Skin epidermis (tissue), 12 donors: ENCODE measurements around the gene LILRB4.
"Not testable (repeated sequence)": the region's sequence is repeated elsewhere in the genome, so short reads cannot be mapped to it uniquely, and the experiment has no call there.

Experiments used
- H3K27ac ChIP-seq, 21 experiments: fragments of 200-600 bp; sonication (generic) in 11 of 21; one replicate each; pipeline ENCODE4 v1.5.0; 2020; ENCODE audit warnings: mild to moderate bottlenecking in 3 of 21, inconsistent platforms in 2 of 21, moderate library complexity in 2 of 21
- H3K4me3 ChIP-seq, 7 experiments: fragments of 200-600 bp; sonication (generic) in 2 of 7; one replicate each; pipeline ENCODE4 v1.5.0; 2020; ENCODE audit warnings: inconsistent platforms in 2 of 7, mild to moderate bottlenecking in 2 of 7, moderate library complexity in 1 of 7

LILRB4 gene

DNA sequence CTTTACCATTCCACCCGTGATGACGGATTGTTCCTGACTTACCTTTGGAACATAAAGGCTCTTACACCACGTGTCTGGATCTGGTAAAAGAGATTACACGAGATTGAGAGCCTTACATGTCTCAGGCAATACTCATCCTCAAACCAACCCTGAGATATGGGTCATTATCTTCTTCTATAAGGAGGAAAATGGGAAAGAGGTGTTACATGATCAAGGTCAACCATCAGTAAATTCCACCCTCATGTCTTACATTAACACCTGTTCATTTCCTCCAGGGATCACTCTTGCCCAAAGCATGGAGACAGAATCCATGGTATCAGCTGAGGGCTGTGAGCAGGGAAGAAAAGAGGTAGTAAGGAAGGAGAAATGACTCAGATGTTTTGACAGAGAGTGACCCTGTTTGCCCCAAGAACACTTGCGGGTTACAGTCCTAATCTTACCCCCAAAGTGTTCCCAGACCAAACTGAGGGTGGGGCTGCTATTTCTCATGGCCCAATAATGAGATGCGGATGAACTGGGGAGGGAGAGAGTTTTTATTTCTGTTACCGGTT is 19.6 kb downstream of the LILRB4 start:
- no peak overlapping the region for H3K4me3 ChIP-seq
- H3K27ac ChIP-seq: no peak overlapping the region

DNA sequence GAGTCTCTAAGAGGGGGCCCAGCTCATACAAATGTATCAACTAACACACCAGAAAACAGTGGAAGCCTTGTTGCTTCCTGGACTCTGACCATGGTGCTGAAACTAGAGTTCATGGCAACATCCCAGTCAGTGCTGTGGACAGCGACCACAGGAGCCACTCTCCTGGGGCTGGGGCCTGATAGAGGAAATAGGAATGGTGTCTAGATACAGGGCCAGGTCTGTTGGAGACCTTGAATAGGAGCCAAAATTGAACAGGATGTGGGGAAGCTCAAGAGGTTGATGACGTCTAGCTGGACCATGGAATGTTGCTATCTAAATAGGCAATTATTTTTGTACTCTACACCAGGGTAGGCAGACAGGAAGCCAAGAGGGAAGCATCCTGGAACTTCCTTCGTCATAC is 21.7 kb downstream of the LILRB4 start:
- Histone ChIP-seq H3K27ac (no peak overlapping the region), H3K4me3 (no peak overlapping the region)

DNA sequence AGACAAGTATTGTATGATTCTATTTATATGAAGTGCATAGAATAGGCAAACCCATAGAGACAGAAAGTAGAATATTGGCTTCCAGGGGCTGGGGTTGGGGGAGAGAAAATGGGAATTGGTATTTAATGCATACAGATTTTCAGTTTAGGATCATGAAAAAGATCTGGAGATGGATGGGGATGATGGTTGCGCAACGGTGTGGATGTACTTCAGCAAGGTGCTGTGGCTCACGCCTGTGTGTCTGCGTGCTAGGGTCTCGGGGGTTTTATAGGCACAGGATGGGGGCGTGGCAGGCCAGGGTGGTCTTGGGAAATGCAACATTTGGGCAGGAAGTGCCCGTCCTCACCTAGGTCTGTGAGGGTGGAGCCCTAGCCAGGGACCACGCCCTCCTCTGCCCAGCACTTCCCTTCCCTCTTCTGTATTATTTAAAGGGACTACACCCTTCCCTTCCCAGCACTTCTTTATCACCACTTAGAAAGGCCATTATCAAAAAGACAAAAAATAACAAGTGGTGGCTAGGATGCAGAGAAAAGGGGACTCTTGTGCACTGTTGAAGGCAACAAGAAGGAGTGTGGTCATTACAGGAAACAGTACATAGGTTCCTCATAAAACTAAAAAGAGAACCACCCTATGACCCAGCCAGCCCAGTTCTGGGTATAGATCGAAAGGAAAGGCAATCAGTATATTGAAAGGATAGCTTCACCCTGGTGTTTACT is 29.0 kb downstream of the LILRB4 start:
- Histone ChIP-seq H3K27ac (no peak overlapping the region), H3K4me3 (no peak overlapping the region)

DNA sequence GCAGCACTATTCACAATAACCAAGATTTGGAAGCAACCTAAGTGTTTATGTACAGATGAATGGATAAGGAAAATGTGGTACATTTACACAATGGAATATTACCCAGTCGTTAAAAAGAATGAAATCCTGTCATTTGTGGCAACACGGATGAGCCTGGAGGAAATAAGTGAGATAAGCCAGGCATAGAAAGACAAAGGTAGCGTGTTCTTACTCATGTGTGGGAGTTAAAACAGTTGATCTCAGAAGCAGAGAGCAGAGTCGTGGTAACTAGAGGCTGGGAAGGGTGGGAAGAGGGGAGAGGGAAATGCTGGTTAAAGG is 29.5 kb downstream of the LILRB4 start:
- no peak overlapping the region for H3K4me3 ChIP-seq
- no peak overlapping the region for H3K27ac ChIP-seq

DNA sequence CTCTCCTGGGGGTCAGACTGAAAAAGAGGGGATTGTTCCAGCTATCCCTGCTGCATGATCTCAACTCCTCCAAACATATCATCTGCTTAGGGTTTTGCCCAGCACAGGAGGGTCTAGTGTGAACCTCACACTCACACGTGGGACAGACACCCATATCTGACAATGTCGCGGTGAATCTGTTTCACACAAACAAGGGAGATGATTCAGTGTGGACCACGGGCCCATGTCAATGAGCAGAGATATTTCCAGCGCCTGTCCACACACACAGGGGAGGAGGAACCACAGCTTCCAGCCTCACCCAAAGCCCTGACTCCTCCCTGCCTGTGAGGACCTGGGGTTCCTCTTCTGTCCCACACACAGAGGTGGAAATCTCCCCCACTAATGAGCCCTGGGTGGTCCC is 31.9 kb downstream of the LILRB4 start:
- no peak overlapping the region for H3K27ac ChIP-seq
- H3K4me3 ChIP-seq: no peak overlapping the region

DNA sequence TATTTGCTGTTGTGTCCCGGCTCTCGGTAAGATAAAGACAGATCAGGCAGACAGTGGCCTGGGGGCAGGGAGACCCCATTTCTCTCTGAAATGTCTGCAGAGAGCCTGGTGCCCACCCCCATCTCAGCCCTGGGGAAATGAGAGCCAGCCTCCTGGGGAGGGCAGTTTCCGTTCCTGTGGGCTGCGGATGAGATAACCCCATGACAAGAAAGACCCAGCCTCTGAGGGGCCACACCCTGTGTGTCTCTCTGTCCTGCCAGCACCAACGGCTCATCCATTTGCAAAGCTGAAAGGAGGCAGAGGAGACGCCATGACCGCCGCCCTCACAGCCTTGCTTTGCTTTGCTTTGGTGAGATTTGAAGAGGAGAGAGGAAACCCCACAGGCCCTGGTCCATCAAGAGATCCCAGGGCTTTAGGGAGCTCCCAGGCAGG is 33.3 kb downstream of the LILRB4 start:
- Histone ChIP-seq H3K4me3 (no peak overlapping the region), H3K27ac (no peak overlapping the region)

DNA sequence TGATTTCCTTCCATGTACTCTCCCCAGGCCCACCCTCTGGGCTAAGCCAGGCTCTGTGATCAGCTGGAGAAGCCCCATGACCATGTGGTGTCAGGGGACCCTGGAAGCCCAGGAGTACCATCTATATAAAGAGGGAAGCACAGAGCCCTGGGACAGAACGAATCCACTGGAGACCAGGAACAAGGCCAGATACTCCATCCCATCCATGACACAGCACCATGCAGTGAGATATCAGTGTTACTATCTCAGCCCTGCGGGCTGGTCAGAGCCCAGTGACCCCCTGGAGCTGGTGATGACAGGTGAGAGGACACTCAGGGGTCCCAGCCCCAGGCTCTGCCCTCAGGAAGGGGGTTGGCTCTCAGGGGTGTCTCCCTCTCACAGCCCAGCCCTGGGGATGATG is 34.0 kb downstream of the LILRB4 start:
- Histone ChIP-seq H3K4me3 (no peak overlapping the region), H3K27ac (no peak overlapping the region)

DNA sequence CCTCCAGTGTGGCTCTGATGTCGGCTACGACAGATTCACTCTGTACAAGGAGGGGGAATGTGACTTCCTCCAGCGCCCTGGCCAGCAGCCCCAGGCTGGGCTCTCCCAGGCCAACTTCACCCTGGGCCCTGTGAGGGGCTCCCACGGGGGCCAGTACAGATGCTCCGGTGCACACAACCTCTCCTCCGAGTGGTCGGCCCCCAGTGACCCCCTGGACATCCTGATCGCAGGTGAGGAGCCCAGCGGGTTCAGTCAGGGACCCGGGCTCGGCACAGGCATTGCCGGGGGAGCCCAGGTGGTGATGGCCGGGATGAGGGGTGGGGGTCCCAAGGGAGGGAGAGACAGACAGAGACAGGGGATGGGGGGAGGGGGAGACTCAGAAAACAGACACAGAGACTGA is 34.9 kb downstream of the LILRB4 start:
- not testable (repeated sequence) for H3K4me3 ChIP-seq, H3K27ac ChIP-seq

DNA sequence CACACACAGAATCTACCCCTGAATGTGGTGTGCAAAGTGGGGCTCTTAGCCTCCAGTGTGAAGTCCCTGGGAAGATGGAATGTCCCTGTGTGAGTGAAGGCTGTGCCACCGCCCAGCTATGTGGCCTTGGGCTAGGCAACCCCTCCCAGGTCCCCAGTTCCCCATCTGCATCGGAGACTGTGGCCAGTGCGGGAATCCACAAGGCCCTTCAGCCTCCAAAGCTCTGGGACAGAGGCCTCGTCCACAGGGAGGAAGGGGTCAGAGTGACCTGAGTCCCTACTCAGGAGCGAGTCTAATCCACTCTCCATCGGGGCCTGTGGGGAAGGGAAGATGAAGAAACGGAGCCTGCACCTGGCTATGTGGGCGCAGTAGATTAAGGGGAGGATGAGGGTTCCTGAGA is 42.1 kb downstream of the LILRB4 start:
- Histone ChIP-seq H3K27ac (no peak overlapping the region), H3K4me3 (no peak overlapping the region)

DNA sequence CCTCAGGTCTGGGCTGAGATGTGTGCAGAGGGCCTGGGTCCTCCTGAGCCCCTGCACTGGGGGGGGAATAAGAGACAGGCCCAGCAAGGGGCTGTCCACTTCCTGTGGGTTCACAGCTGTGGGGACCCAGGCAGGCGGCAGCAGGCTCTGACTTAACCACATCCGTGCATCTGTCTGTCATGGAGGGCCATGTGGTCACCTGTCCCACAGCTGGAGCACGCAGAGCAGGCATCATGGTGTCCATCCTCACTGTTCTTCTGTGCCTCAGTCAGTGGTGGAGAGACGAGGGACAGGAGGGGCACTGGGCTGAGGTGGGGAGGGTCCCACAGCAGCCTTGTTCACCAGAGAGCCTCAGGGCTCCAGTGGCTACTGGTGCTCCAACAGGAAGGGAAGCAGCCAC is 45.2 kb downstream of the LILRB4 start:
- no peak overlapping the region for H3K27ac ChIP-seq

DNA sequence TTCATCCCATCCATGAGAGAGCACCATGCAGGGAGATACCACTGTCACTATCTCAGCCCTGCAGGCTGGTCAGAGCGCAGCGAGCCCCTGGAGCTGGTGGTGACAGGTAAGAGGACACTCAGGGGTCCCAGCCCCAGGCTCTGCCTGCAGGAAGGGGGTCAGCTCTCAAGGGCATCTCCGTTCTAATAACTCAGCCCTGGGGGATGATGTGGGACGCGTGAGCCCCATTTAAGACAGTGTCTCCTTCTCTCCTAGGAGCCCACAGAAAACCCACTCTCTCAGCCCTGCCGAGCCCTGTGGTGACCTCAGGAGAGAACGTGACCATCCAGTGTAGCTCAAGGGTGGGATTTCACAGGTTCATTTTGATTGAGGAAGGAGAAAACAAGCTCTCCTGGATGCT is 46.0 kb downstream of the LILRB4 start:
- Histone ChIP-seq H3K4me3 (no peak overlapping the region), H3K27ac (no peak overlapping the region)

More for the DNA sequence above, 45.2 kb downstream of the LILRB4 start:
- no peak overlapping the region for H3K4me3 ChIP-seq

DNA sequence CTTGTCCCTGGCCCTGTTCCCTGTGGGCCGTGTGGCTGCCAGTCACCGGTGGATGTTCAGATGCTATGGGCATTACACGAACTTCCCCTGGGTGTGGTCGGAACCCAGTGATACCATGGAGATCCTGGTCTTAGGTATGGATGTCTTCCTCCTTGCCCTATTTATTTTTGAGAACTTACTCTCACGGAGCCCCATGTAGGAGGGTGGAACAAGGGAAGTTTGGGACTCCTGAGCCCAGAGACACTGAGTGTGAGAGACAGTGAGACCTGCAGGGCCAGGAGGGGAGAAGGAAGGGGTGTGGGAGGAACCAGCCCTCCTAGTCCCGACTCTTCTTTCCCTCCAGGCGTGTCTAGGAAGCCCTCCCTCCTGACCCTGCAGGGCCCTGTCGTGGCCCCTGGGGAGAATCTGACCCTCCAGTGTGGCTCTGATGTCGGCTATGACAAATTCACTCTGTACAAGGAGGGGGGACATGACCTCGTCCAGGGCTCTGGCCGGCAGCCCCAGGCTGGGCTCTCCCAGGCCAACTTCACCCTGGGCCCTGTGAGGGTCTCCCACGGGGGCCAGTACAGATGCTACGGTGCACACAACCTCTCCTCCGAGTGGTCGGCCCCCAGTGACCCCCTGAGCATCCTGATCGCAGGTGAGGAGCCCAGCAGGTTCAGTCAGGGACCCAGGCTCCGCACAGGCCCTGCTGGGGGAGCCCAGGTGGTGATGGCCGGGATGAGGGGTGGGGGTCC is 46.6 kb downstream of the LILRB4 start:
- Histone ChIP-seq H3K27ac (no peak overlapping the region), H3K4me3 (no peak overlapping the region)

DNA sequence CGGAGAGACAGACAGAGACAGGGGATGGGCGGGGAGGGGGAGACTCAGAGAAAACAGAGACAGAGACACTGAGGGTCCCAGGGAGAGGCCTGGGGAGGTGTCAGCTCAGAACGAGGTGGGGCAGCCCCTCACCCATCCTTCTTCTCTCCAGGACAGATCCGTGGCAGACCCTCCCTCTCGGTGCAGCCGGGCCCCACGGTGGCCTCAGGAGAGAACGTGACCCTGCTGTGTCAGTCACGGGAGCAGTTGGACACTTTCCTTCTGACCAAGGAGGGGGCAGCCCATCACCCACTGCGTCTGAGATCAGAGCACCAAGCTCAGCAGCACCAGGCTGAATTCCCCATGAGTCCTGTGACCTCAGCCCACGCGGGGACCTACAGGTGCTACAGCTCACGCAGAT is 47.2 kb downstream of the LILRB4 start:
- not testable (repeated sequence) for H3K27ac ChIP-seq, H3K4me3 ChIP-seq
